ENCODE measurements around the gene TTC21A.

The TTC21A gene

GRCh38 chr3:39133822-39134221 lies 26.3 kb downstream of the TTC21A start:
- Histone ChIP-seq H3K27me3 (ENCODE audit: control insufficient read depth in 1 of 2, insufficient read depth in 2 of 2, low read length in 2 of 2) (no peaks in the 10 kb centered on the region), H3K4me3 (ENCODE audit: low read depth in 1 of 2, low read length in 2 of 2) (no peak overlapping the region), H3K9ac (ENCODE audit: low read length) (no peak overlapping the region), H3K27ac (ENCODE audit: low read depth, low read length) (no peak overlapping the region), H3K36me3 (ENCODE audit: insufficient read depth, low read length) (peaks cover 11% of the 10 kb centered on the region), H3K9me3 (ENCODE audit: low read length) (no peaks in the 10 kb centered on the region), H3K4me1 (ENCODE audit: insufficient read depth, low read length) (peaks cover 5% of the 10 kb centered on the region)

GRCh38 chr3:39134305-39134704 lies 26.8 kb downstream of the TTC21A start:
- peaks cover 8% of the 10 kb centered on the region for H3K4me1 ChIP-seq (ENCODE audit: insufficient read depth, low read length)
- H3K9ac ChIP-seq (ENCODE audit: low read length): no peak overlapping the region
- peaks cover 11% of the 10 kb centered on the region for H3K36me3 ChIP-seq (ENCODE audit: insufficient read depth, low read length)
- no peak overlapping the region for H3K27ac ChIP-seq (ENCODE audit: low read depth, low read length)
- H3K9me3 ChIP-seq (ENCODE audit: low read length): no peaks in the 10 kb centered on the region
- no peaks in the 10 kb centered on the region for H3K27me3 ChIP-seq (ENCODE audit: control insufficient read depth in 1 of 2, insufficient read depth in 2 of 2, low read length in 2 of 2)
- H3K4me3 ChIP-seq (ENCODE audit: low read depth in 1 of 2, low read length in 2 of 2): no peak overlapping the region

GRCh38 chr3:39135170-39135805 lies 27.8 kb downstream of the TTC21A start:
- Histone ChIP-seq H3K4me3 (ENCODE audit: low read depth in 1 of 2, low read length in 2 of 2) (no peak overlapping the region), H3K9ac (ENCODE audit: low read length) (no peak overlapping the region), H3K27ac (ENCODE audit: low read depth, low read length) (no peak overlapping the region), H3K27me3 (ENCODE audit: control insufficient read depth in 1 of 2, insufficient read depth in 2 of 2, low read length in 2 of 2) (no peaks in the 10 kb centered on the region), H3K4me1 (ENCODE audit: insufficient read depth, low read length) (peaks cover 16% of the 10 kb centered on the region), H3K36me3 (ENCODE audit: insufficient read depth, low read length) (peaks cover 11% of the 10 kb centered on the region), H3K9me3 (ENCODE audit: low read length) (no peaks in the 10 kb centered on the region)

- H3K9ac ChIP-seq (ENCODE audit: low read length): no peak overlapping the region
- H3K27ac ChIP-seq (ENCODE audit: low read depth, low read length): no peak overlapping the region
- H3K27me3 ChIP-seq (ENCODE audit: control insufficient read depth in 1 of 2, insufficient read depth in 2 of 2, low read length in 2 of 2): no peaks in the 10 kb centered on the region
- no peaks in the 10 kb centered on the region for H3K9me3 ChIP-seq (ENCODE audit: low read length)
- H3K4me1 ChIP-seq (ENCODE audit: insufficient read depth, low read length): peaks cover 31% of the 10 kb centered on the region
- H3K36me3 ChIP-seq (ENCODE audit: insufficient read depth, low read length): peaks cover 16% of the 10 kb centered on the region
- no peak overlapping the region for H3K4me3 ChIP-seq (ENCODE audit: low read depth in 1 of 2, low read length in 2 of 2)
Measured at GRCh38 chr3:39136533-39137434, 29.3 kb downstream of the TTC21A start.

- H3K36me3 ChIP-seq (ENCODE audit: insufficient read depth, low read length): peaks cover 23% of the 10 kb centered on the region
- H3K4me1 ChIP-seq (ENCODE audit: insufficient read depth, low read length): peaks cover 31% of the 10 kb centered on the region
- H3K27ac ChIP-seq (ENCODE audit: low read depth, low read length): no peak overlapping the region
- H3K4me3 ChIP-seq (ENCODE audit: low read depth in 1 of 2, low read length in 2 of 2): no peak overlapping the region
- H3K9me3 ChIP-seq (ENCODE audit: low read length): no peaks in the 10 kb centered on the region
- H3K9ac ChIP-seq (ENCODE audit: low read length): no peak overlapping the region
- H3K27me3 ChIP-seq (ENCODE audit: control insufficient read depth in 1 of 2, insufficient read depth in 2 of 2, low read length in 2 of 2): no peaks in the 10 kb centered on the region
Measured at GRCh38 chr3:39137435-39137936, 30.0 kb downstream of the TTC21A start.

- Histone ChIP-seq H3K36me3 (ENCODE audit: insufficient read depth, low read length) (peaks cover 26% of the 10 kb centered on the region), H3K27ac (ENCODE audit: low read depth, low read length) (peak overlapping the region; percentile 7), H3K4me1 (ENCODE audit: insufficient read depth, low read length) (peaks cover 31% of the 10 kb centered on the region), H3K4me3 (ENCODE audit: low read depth in 1 of 2, low read length in 2 of 2) (no peak overlapping the region), H3K9me3 (ENCODE audit: low read length) (no peaks in the 10 kb centered on the region), H3K9ac (ENCODE audit: low read length) (no peak overlapping the region), H3K27me3 (ENCODE audit: control insufficient read depth in 1 of 2, insufficient read depth in 2 of 2, low read length in 2 of 2) (no peaks in the 10 kb centered on the region)
Measured at GRCh38 chr3:39137991-39138803, 30.7 kb downstream of the TTC21A start.

- H3K27me3 ChIP-seq (ENCODE audit: control insufficient read depth in 1 of 2, insufficient read depth in 2 of 2, low read length in 2 of 2): no peaks in the 10 kb centered on the region
- peaks cover 33% of the 10 kb centered on the region for H3K36me3 ChIP-seq (ENCODE audit: insufficient read depth, low read length)
- H3K9ac ChIP-seq (ENCODE audit: low read length): no peak overlapping the region
- no peak overlapping the region for H3K4me3 ChIP-seq (ENCODE audit: low read depth in 1 of 2, low read length in 2 of 2)
- H3K9me3 ChIP-seq (ENCODE audit: low read length): no peaks in the 10 kb centered on the region
- H3K4me1 ChIP-seq (ENCODE audit: insufficient read depth, low read length): peaks cover 31% of the 10 kb centered on the region
- H3K27ac ChIP-seq (ENCODE audit: low read depth, low read length): no peak overlapping the region
Measured at GRCh38 chr3:39138804-39139415, 31.4 kb downstream of the TTC21A start.

GRCh38 chr3:39139442-39139841 lies 32.0 kb downstream of the TTC21A start:
- Histone ChIP-seq H3K9ac (ENCODE audit: low read length) (no peak overlapping the region), H3K9me3 (ENCODE audit: low read length) (no peaks in the 10 kb centered on the region), H3K27ac (ENCODE audit: low read depth, low read length) (no peak overlapping the region), H3K36me3 (ENCODE audit: insufficient read depth, low read length) (peaks cover 35% of the 10 kb centered on the region), H3K27me3 (ENCODE audit: control insufficient read depth in 1 of 2, insufficient read depth in 2 of 2, low read length in 2 of 2) (no peaks in the 10 kb centered on the region), H3K4me1 (ENCODE audit: insufficient read depth, low read length) (peaks cover 31% of the 10 kb centered on the region), H3K4me3 (ENCODE audit: low read depth in 1 of 2, low read length in 2 of 2) (no peak overlapping the region)

- H3K27me3 ChIP-seq (ENCODE audit: control insufficient read depth in 1 of 2, insufficient read depth in 2 of 2, low read length in 2 of 2): no peaks in the 10 kb centered on the region
- H3K36me3 ChIP-seq (ENCODE audit: insufficient read depth, low read length): peaks cover 41% of the 10 kb centered on the region
- H3K9ac ChIP-seq (ENCODE audit: low read length): no peak overlapping the region
- no peaks in the 10 kb centered on the region for H3K9me3 ChIP-seq (ENCODE audit: low read length)
- H3K4me1 ChIP-seq (ENCODE audit: insufficient read depth, low read length): peaks cover 32% of the 10 kb centered on the region
- no peak overlapping the region for H3K4me3 ChIP-seq (ENCODE audit: low read depth in 1 of 2, low read length in 2 of 2)
- no peak overlapping the region for H3K27ac ChIP-seq (ENCODE audit: low read depth, low read length)
Measured at GRCh38 chr3:39140341-39140971, 33.0 kb downstream of the TTC21A start.

GRCh38 chr3:39141171-39141995 lies 33.9 kb downstream of the TTC21A start:
- Histone ChIP-seq H3K36me3 (ENCODE audit: insufficient read depth, low read length) (peaks cover 50% of the 10 kb centered on the region), H3K9me3 (ENCODE audit: low read length) (no peaks in the 10 kb centered on the region), H3K27ac (ENCODE audit: low read depth, low read length) (no peak overlapping the region), H3K4me3 (ENCODE audit: low read depth in 1 of 2, low read length in 2 of 2) (no peak overlapping the region), H3K27me3 (ENCODE audit: control insufficient read depth in 1 of 2, insufficient read depth in 2 of 2, low read length in 2 of 2) (no peaks in the 10 kb centered on the region), H3K4me1 (ENCODE audit: insufficient read depth, low read length) (peaks cover 41% of the 10 kb centered on the region), H3K9ac (ENCODE audit: low read length) (no peak overlapping the region)

Measured in muscle layer of colon (tissue), 2 donors.